Stomach (tissue), 4 donors: ENCODE data around the gene STK35.

Experiments used
- EP300 ChIP-seq: sonication (generic); formaldehyde crosslinking; IDR thresholded peaks from one replicate; pipeline ENCODE4 v1.6.1; 2017; ENCODE audit warnings: antibody characterized with exemption
- TF ChIP-seq, protein P1 (sequence below), 7 experiments: fragments of 450-650 bp in 4 of 7; fragments of 200-600 bp in 3 of 7; sonication (generic) in 3 of 7; IDR thresholded peaks; one replicate each; pipeline ENCODE4 v1.5.1; 2016 to 2019; ENCODE audit warnings: antibody characterized with exemption in 7 of 7, control low read depth in 2 of 7, mild to moderate bottlenecking in 1 of 7

DNA sequence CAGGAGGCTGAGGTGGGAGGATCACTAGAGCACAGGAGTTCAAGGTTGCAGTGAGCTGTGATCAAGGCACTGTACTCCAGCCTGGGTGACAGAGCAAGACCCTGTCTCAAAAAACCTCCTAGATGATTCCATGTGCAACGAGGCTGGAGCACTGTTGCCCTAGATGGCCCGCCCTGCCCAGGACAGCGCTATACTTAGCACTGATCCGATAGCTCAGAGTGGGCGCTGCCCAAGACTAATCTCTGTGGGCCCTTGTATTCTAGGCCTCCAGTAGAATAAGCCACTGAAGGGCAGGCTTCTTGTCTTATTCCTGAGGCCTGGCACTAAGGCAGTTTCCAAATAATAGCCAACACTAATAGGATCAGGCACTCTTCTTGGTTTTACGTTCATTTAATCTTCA lies 41.0 kb downstream of the STK35 start:
- TF ChIP-seq EP300, result no peak
- TF ChIP-seq, protein P1, sequence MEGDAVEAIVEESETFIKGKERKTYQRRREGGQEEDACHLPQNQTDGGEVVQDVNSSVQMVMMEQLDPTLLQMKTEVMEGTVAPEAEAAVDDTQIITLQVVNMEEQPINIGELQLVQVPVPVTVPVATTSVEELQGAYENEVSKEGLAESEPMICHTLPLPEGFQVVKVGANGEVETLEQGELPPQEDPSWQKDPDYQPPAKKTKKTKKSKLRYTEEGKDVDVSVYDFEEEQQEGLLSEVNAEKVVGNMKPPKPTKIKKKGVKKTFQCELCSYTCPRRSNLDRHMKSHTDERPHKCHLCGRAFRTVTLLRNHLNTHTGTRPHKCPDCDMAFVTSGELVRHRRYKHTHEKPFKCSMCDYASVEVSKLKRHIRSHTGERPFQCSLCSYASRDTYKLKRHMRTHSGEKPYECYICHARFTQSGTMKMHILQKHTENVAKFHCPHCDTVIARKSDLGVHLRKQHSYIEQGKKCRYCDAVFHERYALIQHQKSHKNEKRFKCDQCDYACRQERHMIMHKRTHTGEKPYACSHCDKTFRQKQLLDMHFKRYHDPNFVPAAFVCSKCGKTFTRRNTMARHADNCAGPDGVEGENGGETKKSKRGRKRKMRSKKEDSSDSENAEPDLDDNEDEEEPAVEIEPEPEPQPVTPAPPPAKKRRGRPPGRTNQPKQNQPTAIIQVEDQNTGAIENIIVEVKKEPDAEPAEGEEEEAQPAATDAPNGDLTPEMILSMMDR (IDR thresholded peaks at IDR 0.05), result no peak
